OCI-LY1 (cell line): ENCODE results near the gene CACNA2D3.

ENCODE experiments used
- H2AFZ ChIP-seq: fragments of 200-600 bp; sonication (generic), shearing (Covaris generic); 2 replicates; pipeline ENCODE4 v1.6.0; 2014; ENCODE audit warnings: antibody characterized with exemption, mild to moderate bottlenecking, low read length
- H3F3A ChIP-seq: fragments of 200-600 bp; sonication (generic), shearing (Covaris generic); 2 replicates; pipeline ENCODE4 v1.6.0; 2014; ENCODE audit warnings: mild to moderate bottlenecking, antibody characterized with exemption, low read length, moderate library complexity; ENCODE audit not compliant: insufficient read depth
- H3K27ac ChIP-seq: fragments of 200-600 bp; sonication (generic); 2 replicates; pipeline ENCODE4 v1.5.1; 2014; ENCODE audit warnings: low read length, mixed run types, mild to moderate bottlenecking, low read depth; ENCODE audit not compliant: poor library complexity, severe bottlenecking
- H3K27me3 ChIP-seq: fragments of 200-600 bp; sonication (generic); 2 replicates; pipeline ENCODE4 v1.6.0; 2014; ENCODE audit warnings: antibody characterized with exemption, mild to moderate bottlenecking, low read length, moderate library complexity; ENCODE audit not compliant: insufficient read depth
- H3K36me3 ChIP-seq: fragments of 200-600 bp; sonication (generic); 2 replicates; pipeline ENCODE4 v1.6.1; 2014; ENCODE audit warnings: mild to moderate bottlenecking, antibody characterized with exemption, low read length, moderate library complexity, mixed read lengths; ENCODE audit not compliant: insufficient read depth
- H3K4me1 ChIP-seq: fragments of 200-600 bp; sonication (generic); 2 replicates; pipeline ENCODE4 v1.5.1; 2014; ENCODE audit warnings: mild to moderate bottlenecking, low read length, moderate library complexity; ENCODE audit not compliant: insufficient read depth, severe bottlenecking
- H3K4me2 ChIP-seq: fragments of 200-600 bp; sonication (generic), shearing (Covaris generic); 2 replicates; pipeline ENCODE4 v1.6.1; 2014; ENCODE audit warnings: low read length
- H3K4me3 ChIP-seq: fragments of 200-600 bp; sonication (generic); 2 replicates; pipeline ENCODE4 v1.5.1; 2014; ENCODE audit warnings: low read length, low read depth, mild to moderate bottlenecking, mixed read lengths; ENCODE audit not compliant: poor library complexity, severe bottlenecking
- H3K79me2 ChIP-seq: fragments of 200-600 bp; shearing (Covaris generic); 2 replicates; pipeline ENCODE4 v1.6.1; 2016; ENCODE audit warnings: mixed run types, low read length, mixed read lengths; ENCODE audit not compliant: insufficient read depth
- H3K9ac ChIP-seq: fragments of 200-600 bp; sonication (generic), shearing (Covaris generic); 2 replicates; pipeline ENCODE4 v1.6.1; 2014; ENCODE audit warnings: mild to moderate bottlenecking, low read length, mixed read lengths
- H3K9me2 ChIP-seq: fragments of 200-600 bp; sonication (generic), shearing (Covaris generic); 2 replicates; pipeline ENCODE4 v1.6.1; 2014; ENCODE audit warnings: low read depth, mild to moderate bottlenecking, low read length, mixed read lengths
- H3K9me3 ChIP-seq: fragments of 200-600 bp; shearing (Covaris generic); 2 replicates; pipeline ENCODE4 v1.6.1; 2014; ENCODE audit warnings: low read length, mixed read lengths
- H4K20me1 ChIP-seq: fragments of 200-600 bp; sonication (generic), shearing (Covaris generic); 2 replicates; pipeline ENCODE4 v1.6.0; 2016; ENCODE audit warnings: mild to moderate bottlenecking, low read length; ENCODE audit not compliant: insufficient read depth
- EZH2 ChIP-seq: fragments of 200-600 bp; sonication (generic), shearing (Covaris generic); IDR thresholded peaks from 2 replicates; pipeline ENCODE4 v1.8.0; 2017; ENCODE audit warnings: borderline replicate concordance, mixed run types, mild to moderate bottlenecking, antibody characterized with exemption, low read length, moderate library complexity, mixed read lengths
- TF ChIP-seq, protein P1 (sequence below): fragments of 200-600 bp; sonication (generic), shearing (Covaris generic); IDR thresholded peaks from 2 replicates; pipeline ENCODE4 v1.5.1; 2017; ENCODE audit warnings: mild to moderate bottlenecking, antibody characterized with exemption, low read length, moderate library complexity, mixed read lengths

The CACNA2D3 gene

DNA sequence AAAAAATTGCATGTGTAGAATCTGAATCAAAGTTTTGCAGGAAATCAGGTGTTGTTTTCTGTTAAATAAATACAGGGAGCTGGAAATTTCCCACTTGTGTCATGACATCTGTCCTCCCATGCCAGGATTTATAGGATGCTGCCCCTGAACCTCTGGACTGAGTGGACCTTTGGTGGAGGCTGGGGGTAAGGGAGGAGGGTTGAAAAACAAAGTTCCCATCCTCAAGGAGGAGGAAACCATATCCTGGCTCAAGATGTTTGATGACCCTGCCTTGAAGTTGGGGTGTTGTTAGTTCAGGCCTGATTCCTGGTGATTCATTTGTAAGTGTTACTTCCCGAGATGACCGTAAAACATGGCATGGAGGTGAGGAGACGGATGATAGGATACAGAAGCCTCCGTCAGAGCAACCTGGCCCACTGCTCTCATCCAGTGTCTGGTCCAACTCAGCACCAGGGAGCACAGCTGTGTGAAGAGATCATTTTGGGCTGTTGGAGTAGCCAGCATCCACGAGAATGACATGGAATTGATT lies 223.6 kb downstream of the CACNA2D3 start:
- H3K9me2 ChIP-seq, result no peaks in the 10 kb centered on the region
- no peak overlapping the region for H2AFZ ChIP-seq
- no peak overlapping the region for H3K9ac ChIP-seq
- no peak overlapping the region for H3K27ac ChIP-seq
- no peaks in the 10 kb centered on the region for H3K4me1 ChIP-seq
- H3K79me2 ChIP-seq, result no peaks in the 10 kb centered on the region
- H3K9me3 ChIP-seq, result no peaks in the 10 kb centered on the region
- TF ChIP-seq, protein P1, sequence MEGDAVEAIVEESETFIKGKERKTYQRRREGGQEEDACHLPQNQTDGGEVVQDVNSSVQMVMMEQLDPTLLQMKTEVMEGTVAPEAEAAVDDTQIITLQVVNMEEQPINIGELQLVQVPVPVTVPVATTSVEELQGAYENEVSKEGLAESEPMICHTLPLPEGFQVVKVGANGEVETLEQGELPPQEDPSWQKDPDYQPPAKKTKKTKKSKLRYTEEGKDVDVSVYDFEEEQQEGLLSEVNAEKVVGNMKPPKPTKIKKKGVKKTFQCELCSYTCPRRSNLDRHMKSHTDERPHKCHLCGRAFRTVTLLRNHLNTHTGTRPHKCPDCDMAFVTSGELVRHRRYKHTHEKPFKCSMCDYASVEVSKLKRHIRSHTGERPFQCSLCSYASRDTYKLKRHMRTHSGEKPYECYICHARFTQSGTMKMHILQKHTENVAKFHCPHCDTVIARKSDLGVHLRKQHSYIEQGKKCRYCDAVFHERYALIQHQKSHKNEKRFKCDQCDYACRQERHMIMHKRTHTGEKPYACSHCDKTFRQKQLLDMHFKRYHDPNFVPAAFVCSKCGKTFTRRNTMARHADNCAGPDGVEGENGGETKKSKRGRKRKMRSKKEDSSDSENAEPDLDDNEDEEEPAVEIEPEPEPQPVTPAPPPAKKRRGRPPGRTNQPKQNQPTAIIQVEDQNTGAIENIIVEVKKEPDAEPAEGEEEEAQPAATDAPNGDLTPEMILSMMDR, result no peak
- no peaks in the 10 kb centered on the region for H3K27me3 ChIP-seq
- H4K20me1 ChIP-seq, result no peaks in the 10 kb centered on the region
- H3K36me3 ChIP-seq, result no peaks in the 10 kb centered on the region
- H3K4me3 ChIP-seq, result no peak overlapping the region
- no peaks in the 10 kb centered on the region for H3F3A ChIP-seq
- H3K4me2 ChIP-seq, result no peak overlapping the region

DNA sequence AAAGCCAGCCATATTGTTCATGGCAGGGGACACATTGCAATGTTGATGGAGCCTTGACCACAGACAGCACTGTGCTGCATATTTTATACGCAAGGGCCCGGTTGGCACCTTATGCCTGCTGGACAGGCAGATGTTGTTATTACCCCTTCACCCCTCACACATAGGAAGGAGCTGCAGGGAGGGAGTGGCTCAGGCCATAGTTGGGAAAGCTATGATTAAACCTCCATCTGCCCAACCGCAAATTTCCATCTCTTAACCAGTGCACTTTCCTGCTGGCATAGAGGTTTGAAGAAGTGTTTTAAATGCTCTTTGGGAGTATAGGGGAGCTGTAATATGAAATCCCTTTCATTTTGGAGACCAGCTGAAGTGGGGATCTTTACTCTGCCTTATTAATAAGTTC lies 224.7 kb downstream of the CACNA2D3 start:
- Histone ChIP-seq H3K4me1 (no peaks in the 10 kb centered on the region), H3K36me3 (no peaks in the 10 kb centered on the region), H3F3A (no peaks in the 10 kb centered on the region), H3K9me2 (no peaks in the 10 kb centered on the region), H3K27ac (no peak overlapping the region), H3K4me3 (no peak overlapping the region), H3K79me2 (no peaks in the 10 kb centered on the region), H2AFZ (no peak overlapping the region), H3K9ac (no peak overlapping the region), H3K27me3 (no peaks in the 10 kb centered on the region), H3K4me2 (no peak overlapping the region), H3K9me3 (no peaks in the 10 kb centered on the region), H4K20me1 (no peaks in the 10 kb centered on the region)
- TF ChIP-seq, protein P1, result no peak
- no peak for TF ChIP-seq EZH2

- Histone ChIP-seq H4K20me1 (no peaks in the 10 kb centered on the region), H3K36me3 (no peaks in the 10 kb centered on the region), H3K9me3 (no peaks in the 10 kb centered on the region), H3K4me1 (no peaks in the 10 kb centered on the region), H3K27me3 (no peaks in the 10 kb centered on the region), H3F3A (no peaks in the 10 kb centered on the region), H3K4me2 (no peak overlapping the region), H3K79me2 (no peaks in the 10 kb centered on the region), H3K9ac (no peak overlapping the region), H2AFZ (no peak overlapping the region), H3K9me2 (no peaks in the 10 kb centered on the region), H3K4me3 (no peak overlapping the region), H3K27ac (no peak overlapping the region)
- no peak for TF ChIP-seq EZH2
- TF ChIP-seq, protein P1, result no peak
Measured at GRCh38 chr3:54347933-54348332, 225.6 kb downstream of the CACNA2D3 start.
